Measurements from ENCODE around the gene CMIP. TPM values are rescaled to one million over a fixed set of nuclear protein-coding genes. Genes with fewer than 3 reads are reported as not detected.

CMIP gene
- total RNA-seq, 1 experiment from 2014 or later: 25.7 TPM

DNA sequence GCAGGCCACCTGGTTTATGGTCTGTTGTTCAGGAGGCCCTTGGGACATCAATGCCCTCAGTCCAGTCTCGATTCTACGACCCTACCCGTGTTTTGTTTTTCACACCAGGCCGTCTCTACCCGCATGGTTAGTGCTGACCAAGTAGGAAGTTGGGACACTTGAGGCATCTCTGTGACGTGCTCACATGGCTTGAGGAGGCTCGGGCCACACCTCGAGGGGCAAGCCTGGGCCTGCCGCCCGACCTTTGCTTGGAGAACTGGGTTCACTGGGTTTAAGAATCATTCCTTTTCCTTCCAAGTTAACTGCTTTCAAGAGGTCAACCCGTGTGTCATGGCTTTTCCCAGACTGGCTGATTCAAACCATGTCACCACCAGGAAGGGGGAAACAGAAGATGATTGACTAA lies 86.8 kb downstream of the CMIP start:
- intact Hi-C loops (cut with micrococcal nuclease): no loop called here
- H3K9me2 ChIP-seq (replicated peaks; ENCODE audit: low read length): no peaks in the 10 kb centered on the region
- BruUV-seq (replicated peaks): no TSS peak
- H3K9ac ChIP-seq (ENCODE audit: low read length): no peak overlapping the region
- H3K4me2 ChIP-seq (ENCODE audit: low read length): no peak overlapping the region
- no peaks in the 10 kb centered on the region for H3F3A ChIP-seq (ENCODE audit: low read length, unreplicated experiment)
- H2AFZ ChIP-seq (ENCODE audit: low read length): no peak overlapping the region
- no peaks in the 10 kb centered on the region for H3K27me3 ChIP-seq (ENCODE audit: low read length)
- no peaks in the 10 kb centered on the region for H3K9me3 ChIP-seq (ENCODE audit: low read length)
- no peak overlapping the region for H3K27ac ChIP-seq (ENCODE audit: low read length)
- 0 out of 2 replicates have a peak, but pooled peaks cover 16% of the 10 kb centered on the region for H4K20me1 ChIP-seq (ENCODE audit: low read length)
- DNase-seq (no peak), ATAC-seq (no peak)
- POLR2A ChIA-PET (ENCODE audit: unreplicated experiment): no interaction called here
- H3K4me3 ChIP-seq (ENCODE audit: low read length): no peak overlapping the region
- peaks cover 17% of the 10 kb centered on the region for H3K36me3 ChIP-seq (ENCODE audit: low read depth, low read length)
- TF ChIP-seq, protein P1, sequence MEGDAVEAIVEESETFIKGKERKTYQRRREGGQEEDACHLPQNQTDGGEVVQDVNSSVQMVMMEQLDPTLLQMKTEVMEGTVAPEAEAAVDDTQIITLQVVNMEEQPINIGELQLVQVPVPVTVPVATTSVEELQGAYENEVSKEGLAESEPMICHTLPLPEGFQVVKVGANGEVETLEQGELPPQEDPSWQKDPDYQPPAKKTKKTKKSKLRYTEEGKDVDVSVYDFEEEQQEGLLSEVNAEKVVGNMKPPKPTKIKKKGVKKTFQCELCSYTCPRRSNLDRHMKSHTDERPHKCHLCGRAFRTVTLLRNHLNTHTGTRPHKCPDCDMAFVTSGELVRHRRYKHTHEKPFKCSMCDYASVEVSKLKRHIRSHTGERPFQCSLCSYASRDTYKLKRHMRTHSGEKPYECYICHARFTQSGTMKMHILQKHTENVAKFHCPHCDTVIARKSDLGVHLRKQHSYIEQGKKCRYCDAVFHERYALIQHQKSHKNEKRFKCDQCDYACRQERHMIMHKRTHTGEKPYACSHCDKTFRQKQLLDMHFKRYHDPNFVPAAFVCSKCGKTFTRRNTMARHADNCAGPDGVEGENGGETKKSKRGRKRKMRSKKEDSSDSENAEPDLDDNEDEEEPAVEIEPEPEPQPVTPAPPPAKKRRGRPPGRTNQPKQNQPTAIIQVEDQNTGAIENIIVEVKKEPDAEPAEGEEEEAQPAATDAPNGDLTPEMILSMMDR (conservative IDR thresholded peaks at IDR 0.05; ENCODE audit: low read depth, low read length): no peak
- no peak for TF ChIP-seq EZH2 (IDR thresholded peaks at IDR 0.05; ENCODE audit: low read length, unreplicated experiment)
- TF ChIP-seq EZH2phosphoT487 (IDR thresholded peaks at IDR 0.05; ENCODE audit: borderline replicate concordance, low read length): no peak
- CTCF ChIA-PET: no interaction called here
- H3K4me1 ChIP-seq (ENCODE audit: insufficient read depth, low read length): peaks cover 17% of the 10 kb centered on the region
- peaks cover 100% of the 10 kb centered on the region for H3K79me2 ChIP-seq (ENCODE audit: low read length)

DNA sequence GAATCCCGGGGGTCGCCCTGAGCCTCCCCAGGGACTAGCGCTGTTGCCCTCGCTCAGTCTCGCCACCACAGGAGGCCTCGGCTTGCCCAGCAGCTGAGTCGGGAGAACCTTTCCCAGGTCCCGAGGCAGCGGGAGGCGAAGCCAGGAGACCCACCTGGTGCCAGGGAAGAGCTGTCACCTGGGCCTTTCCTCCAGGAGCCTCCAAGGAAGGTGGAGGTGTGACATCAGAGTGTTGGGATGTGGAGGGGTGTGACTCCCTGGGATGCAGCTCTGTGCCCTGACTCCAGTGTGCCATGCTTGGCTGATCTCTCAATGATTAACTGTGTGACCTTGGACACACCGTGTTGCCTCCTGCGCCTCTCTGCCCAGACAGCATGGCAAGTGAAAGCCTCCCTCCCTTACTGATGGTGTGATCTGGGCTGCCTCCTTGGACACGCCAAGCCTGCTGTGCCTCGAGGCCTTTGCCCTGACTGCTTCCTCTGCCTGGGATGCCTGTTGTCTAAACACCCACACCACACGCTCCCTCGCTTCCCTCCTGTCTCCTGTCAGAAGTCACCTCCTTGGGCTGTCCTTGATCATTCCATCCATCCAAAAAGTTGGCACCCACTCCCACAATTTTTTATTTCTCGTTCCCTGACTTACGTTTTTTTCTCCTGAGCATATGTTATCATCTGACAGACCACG lies 88.0 kb downstream of the CMIP start:
- ChIA-PET POLR2A (ENCODE audit: unreplicated experiment) (no interaction called here), CTCF (no interaction called here)
- TF ChIP-seq, protein P1 (conservative IDR thresholded peaks at IDR 0.05; ENCODE audit: low read depth, low read length): no peak
- TF ChIP-seq EZH2 (IDR thresholded peaks at IDR 0.05; ENCODE audit: low read length, unreplicated experiment) (no peak), EZH2phosphoT487 (IDR thresholded peaks at IDR 0.05; ENCODE audit: borderline replicate concordance, low read length) (no peak)
- H3K9me3 ChIP-seq (ENCODE audit: low read length): no peaks in the 10 kb centered on the region
- ATAC-seq (no peak), DNase-seq (no peak)
- no peak overlapping the region for H3K4me2 ChIP-seq (ENCODE audit: low read length)
- H3K9me2 ChIP-seq (replicated peaks; ENCODE audit: low read length): no peaks in the 10 kb centered on the region
- peaks cover 5% of the 10 kb centered on the region for H3K4me1 ChIP-seq (ENCODE audit: insufficient read depth, low read length)
- H3K9ac ChIP-seq (ENCODE audit: low read length): no peak overlapping the region
- no peak overlapping the region for H3K4me3 ChIP-seq (ENCODE audit: low read length)
- no peak overlapping the region for H2AFZ ChIP-seq (ENCODE audit: low read length)
- H4K20me1 ChIP-seq (ENCODE audit: low read length): 0 out of 2 replicates have a peak, but pooled peaks cover 16% of the 10 kb centered on the region
- intact Hi-C loops (cut with micrococcal nuclease): no loop called here
- H3F3A ChIP-seq (ENCODE audit: low read length, unreplicated experiment): no peaks in the 10 kb centered on the region
- no peak overlapping the region for H3K27ac ChIP-seq (ENCODE audit: low read length)
- peaks cover 100% of the 10 kb centered on the region for H3K79me2 ChIP-seq (ENCODE audit: low read length)
- H3K36me3 ChIP-seq (ENCODE audit: low read depth, low read length): peaks cover 12% of the 10 kb centered on the region
- H3K27me3 ChIP-seq (ENCODE audit: low read length): no peaks in the 10 kb centered on the region
- BruUV-seq (replicated peaks): no TSS peak

- Histone ChIP-seq H3K36me3 (ENCODE audit: low read depth, low read length) (peaks cover 10% of the 10 kb centered on the region), H3K9me3 (ENCODE audit: low read length) (no peaks in the 10 kb centered on the region), H3F3A (ENCODE audit: low read length, unreplicated experiment) (no peaks in the 10 kb centered on the region), H3K9me2 (replicated peaks; ENCODE audit: low read length) (no peaks in the 10 kb centered on the region), H3K4me2 (ENCODE audit: low read length) (no peak overlapping the region), H3K27me3 (ENCODE audit: low read length) (no peaks in the 10 kb centered on the region), H3K27ac (ENCODE audit: low read length) (no peak overlapping the region), H4K20me1 (ENCODE audit: low read length) (0 out of 2 replicates have a peak, but pooled peaks cover 16% of the 10 kb centered on the region), H2AFZ (ENCODE audit: low read length) (no peak overlapping the region), H3K4me1 (ENCODE audit: insufficient read depth, low read length) (0 out of 2 replicates have a peak, but pooled peaks cover under 1% of the 10 kb centered on the region), H3K9ac (ENCODE audit: low read length) (no peak overlapping the region), H3K79me2 (ENCODE audit: low read length) (peaks cover 100% of the 10 kb centered on the region), H3K4me3 (ENCODE audit: low read length) (no peak overlapping the region)
- DNase-seq (no peak), ATAC-seq (peak; percentile 31; the same call in 1 of the 2 replicates)
- TF ChIP-seq EZH2phosphoT487 (IDR thresholded peaks at IDR 0.05; ENCODE audit: borderline replicate concordance, low read length): no peak
- TF ChIP-seq, protein P1 (conservative IDR thresholded peaks at IDR 0.05; ENCODE audit: low read depth, low read length): no peak
- intact Hi-C loops (cut with micrococcal nuclease): no loop called here
- CTCF ChIA-PET: no interaction called here
- no TSS peak for BruUV-seq (replicated peaks)
- POLR2A ChIA-PET (ENCODE audit: unreplicated experiment): no interaction called here
These were observed 88.5 kb downstream of the CMIP start for GRCh38 chr16:81533175-81533507.
